ENCODE measurements around the gene SERINC3.

The SERINC3 gene

DNA sequence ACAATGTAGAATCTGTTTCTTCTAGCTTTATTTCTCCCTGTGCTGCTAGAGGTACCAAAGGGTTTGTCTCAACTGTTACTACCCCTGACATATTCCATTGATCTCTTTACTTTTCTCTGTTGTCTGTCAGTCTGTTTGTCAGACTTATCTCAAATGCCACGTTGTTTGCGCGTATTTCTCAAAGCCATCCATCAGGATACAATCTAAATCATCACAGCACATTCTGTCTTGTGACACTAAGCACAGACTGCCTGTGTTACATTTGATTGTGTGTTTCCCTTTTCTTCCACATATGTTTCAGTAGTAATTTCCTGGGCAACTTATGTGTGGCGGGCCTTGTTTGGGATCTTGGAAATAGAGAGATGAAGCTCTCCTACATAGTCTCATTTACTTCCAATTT, 30.2 kb upstream of the SERINC3 start:
- Histone ChIP-seq H3K9me3 (ENCODE audit: severe bottlenecking) (no peaks in the 10 kb centered on the region), H3K27ac (no peak overlapping the region), H3K4me3 (ENCODE audit: low read depth, low read length) (no peak overlapping the region), H3K36me3 (no peaks in the 10 kb centered on the region), H3K27me3 (ENCODE audit: insufficient read depth, low read depth, severe bottlenecking) (no peaks in the 10 kb centered on the region)
- no peak for DNase-seq
- TF ChIP-seq, protein P1, sequence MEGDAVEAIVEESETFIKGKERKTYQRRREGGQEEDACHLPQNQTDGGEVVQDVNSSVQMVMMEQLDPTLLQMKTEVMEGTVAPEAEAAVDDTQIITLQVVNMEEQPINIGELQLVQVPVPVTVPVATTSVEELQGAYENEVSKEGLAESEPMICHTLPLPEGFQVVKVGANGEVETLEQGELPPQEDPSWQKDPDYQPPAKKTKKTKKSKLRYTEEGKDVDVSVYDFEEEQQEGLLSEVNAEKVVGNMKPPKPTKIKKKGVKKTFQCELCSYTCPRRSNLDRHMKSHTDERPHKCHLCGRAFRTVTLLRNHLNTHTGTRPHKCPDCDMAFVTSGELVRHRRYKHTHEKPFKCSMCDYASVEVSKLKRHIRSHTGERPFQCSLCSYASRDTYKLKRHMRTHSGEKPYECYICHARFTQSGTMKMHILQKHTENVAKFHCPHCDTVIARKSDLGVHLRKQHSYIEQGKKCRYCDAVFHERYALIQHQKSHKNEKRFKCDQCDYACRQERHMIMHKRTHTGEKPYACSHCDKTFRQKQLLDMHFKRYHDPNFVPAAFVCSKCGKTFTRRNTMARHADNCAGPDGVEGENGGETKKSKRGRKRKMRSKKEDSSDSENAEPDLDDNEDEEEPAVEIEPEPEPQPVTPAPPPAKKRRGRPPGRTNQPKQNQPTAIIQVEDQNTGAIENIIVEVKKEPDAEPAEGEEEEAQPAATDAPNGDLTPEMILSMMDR (IDR thresholded peaks at IDR 0.05; ENCODE audit: low read depth, low read length), result no peak

GRCh38 chr20:44549123-44549522, 27.3 kb upstream of the SERINC3 start:
- H3K27ac ChIP-seq, result no peak overlapping the region
- no peaks in the 10 kb centered on the region for H3K27me3 ChIP-seq (ENCODE audit: insufficient read depth, low read depth, severe bottlenecking)
- TF ChIP-seq, protein P1 (IDR thresholded peaks at IDR 0.05; ENCODE audit: low read depth, low read length), result no peak
- no peak for DNase-seq
- no peak overlapping the region for H3K4me3 ChIP-seq (ENCODE audit: low read depth, low read length)
- H3K9me3 ChIP-seq (ENCODE audit: severe bottlenecking), result no peaks in the 10 kb centered on the region
- H3K36me3 ChIP-seq, result no peaks in the 10 kb centered on the region

DNA sequence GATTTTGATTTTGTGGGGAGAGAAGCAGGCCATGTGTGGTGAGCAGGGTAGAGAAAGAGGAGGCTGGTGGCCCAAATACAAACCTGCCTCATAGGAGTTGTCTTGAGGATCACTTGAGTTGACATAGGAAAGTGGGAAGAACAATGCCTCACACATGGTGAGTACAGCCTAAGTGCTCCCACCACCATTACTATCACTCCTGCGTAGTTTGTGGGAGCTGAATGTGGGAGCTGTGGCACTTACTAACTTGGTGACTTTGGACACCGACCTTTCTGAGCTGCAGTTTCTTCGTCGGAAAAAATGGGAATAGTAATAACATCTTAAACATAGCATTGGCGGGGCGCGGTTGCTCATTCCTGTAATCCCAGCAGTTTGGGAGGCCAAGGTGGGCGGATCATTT, 25.5 kb upstream of the SERINC3 start:
- Histone ChIP-seq H3K27me3 (ENCODE audit: insufficient read depth, low read depth, severe bottlenecking) (no peaks in the 10 kb centered on the region), H3K36me3 (no peaks in the 10 kb centered on the region), H3K9me3 (ENCODE audit: severe bottlenecking) (no peaks in the 10 kb centered on the region), H3K27ac (no peak overlapping the region), H3K4me3 (ENCODE audit: low read depth, low read length) (no peak overlapping the region)
- no peak for DNase-seq
- TF ChIP-seq, protein P1 (IDR thresholded peaks at IDR 0.05; ENCODE audit: low read depth, low read length), result no peak

- H3K27me3 ChIP-seq (ENCODE audit: insufficient read depth, low read depth, severe bottlenecking), result no peaks in the 10 kb centered on the region
- no peak for DNase-seq
- H3K9me3 ChIP-seq (ENCODE audit: severe bottlenecking), result no peaks in the 10 kb centered on the region
- H3K27ac ChIP-seq, result no peak overlapping the region
- TF ChIP-seq, protein P1 (IDR thresholded peaks at IDR 0.05; ENCODE audit: low read depth, low read length), result no peak
- no peaks in the 10 kb centered on the region for H3K36me3 ChIP-seq
- no peak overlapping the region for H3K4me3 ChIP-seq (ENCODE audit: low read depth, low read length)
Observed at GRCh38 chr20:44544263-44544662, 22.4 kb upstream of the SERINC3 start.

GRCh38 chr20:44543358-44543757, 21.5 kb upstream of the SERINC3 start:
- TF ChIP-seq, protein P1 (IDR thresholded peaks at IDR 0.05; ENCODE audit: low read depth, low read length), result no peak
- no peaks in the 10 kb centered on the region for H3K36me3 ChIP-seq
- no peaks in the 10 kb centered on the region for H3K9me3 ChIP-seq (ENCODE audit: severe bottlenecking)
- no peaks in the 10 kb centered on the region for H3K27me3 ChIP-seq (ENCODE audit: insufficient read depth, low read depth, severe bottlenecking)
- H3K4me3 ChIP-seq (ENCODE audit: low read depth, low read length), result no peak overlapping the region
- DNase-seq, result no peak
- H3K27ac ChIP-seq, result no peak overlapping the region

- no peak overlapping the region for H3K27ac ChIP-seq
- H3K4me3 ChIP-seq (ENCODE audit: low read depth, low read length), result no peak overlapping the region
- TF ChIP-seq, protein P1 (IDR thresholded peaks at IDR 0.05; ENCODE audit: low read depth, low read length), result no peak
- H3K36me3 ChIP-seq, result no peaks in the 10 kb centered on the region
- H3K9me3 ChIP-seq (ENCODE audit: severe bottlenecking), result no peaks in the 10 kb centered on the region
- DNase-seq, result no peak
- no peaks in the 10 kb centered on the region for H3K27me3 ChIP-seq (ENCODE audit: insufficient read depth, low read depth, severe bottlenecking)
Observed at GRCh38 chr20:44542890-44543289, 21.0 kb upstream of the SERINC3 start.
